ENCODE measurements around the gene NDUFB1.

Gene NDUFB1

DNA sequence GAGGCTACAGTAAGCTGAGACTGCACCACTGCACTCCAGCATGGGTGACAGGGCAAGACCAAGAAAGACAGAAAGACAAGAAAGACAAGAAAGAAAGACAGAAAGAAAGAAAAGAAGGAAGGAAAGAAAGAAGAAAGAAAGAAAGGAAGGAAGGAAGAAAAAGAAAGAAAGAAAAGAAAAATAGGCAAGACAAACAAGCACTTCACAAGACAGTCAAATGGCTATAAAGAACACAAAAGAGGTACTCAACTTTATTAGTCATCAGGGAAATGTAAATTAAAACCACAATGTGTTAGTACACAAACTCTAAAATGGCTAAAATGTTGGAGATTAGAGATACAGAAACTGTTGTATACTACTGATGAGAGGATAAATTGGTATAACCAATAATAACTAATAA is 21.7 kb downstream of the NDUFB1 start:
- no peak for DNase-seq (ENCODE audit: low read depth in 2 of 2)

DNA sequence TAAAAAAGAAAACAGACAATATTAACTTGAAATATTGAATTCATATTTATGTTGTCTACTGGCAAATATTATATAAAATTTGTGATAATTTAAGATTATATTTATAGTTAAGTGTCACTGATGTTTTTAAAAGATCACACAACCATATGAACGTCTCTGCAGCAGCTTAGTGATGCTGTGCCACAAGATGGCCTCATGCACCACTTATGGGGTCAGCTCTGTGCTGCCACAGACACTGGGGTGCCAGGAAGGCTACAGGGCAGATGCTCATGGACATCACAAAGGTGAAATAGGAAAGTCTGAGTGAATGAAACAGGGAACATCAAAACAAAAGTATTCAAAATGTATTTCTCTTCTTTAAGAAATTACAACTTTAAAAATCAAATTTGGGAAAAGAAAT is 28.2 kb downstream of the NDUFB1 start:
- DNase-seq (ENCODE audit: low read depth in 2 of 2), result no peak

DNA sequence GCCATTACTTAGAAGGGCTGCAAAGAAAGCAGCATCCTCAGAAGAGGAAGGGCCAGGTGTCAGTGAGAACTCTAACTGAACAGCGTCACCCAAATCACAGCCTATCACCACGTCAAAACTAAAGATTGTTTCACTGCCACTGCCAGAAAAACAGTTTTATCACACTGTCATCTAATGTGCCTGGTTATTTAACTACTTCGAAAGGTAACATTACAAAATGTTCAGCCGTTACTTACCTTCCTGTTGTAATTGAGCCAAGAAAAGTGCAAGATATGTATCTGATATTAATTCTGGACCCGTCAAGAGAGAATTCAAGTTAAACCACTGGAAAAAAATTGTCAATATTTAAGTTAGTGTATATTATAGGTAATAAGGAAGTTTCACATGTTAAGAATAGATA is 33.0 kb downstream of the NDUFB1 start:
- no peak for DNase-seq (ENCODE audit: low read depth in 2 of 2)

DNA sequence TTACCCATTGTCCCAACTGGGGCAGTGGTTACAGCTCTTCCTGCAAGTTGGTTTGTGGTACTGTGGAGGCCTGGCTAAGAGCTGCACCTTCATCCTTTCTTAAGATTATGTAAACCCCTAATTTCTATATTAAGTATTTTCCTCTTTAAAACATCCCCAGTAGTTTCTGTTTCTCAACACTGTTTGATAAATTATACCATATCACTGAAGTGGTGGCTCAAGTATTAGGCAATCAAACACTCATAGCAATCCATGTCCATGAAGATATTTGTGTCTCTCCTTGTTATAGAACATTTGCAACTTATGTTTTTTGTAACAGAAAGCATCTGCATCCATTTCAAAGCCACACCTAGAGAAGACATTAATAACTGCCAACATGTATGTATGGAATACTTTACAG is 47.0 kb downstream of the NDUFB1 start:
- DNase-seq (ENCODE audit: low read depth in 2 of 2), result no peak
